ENCODE results near the gene RAG1. TPM values are rescaled to one million over a fixed set of nuclear protein-coding genes. Genes with fewer than 3 reads are reported as not detected.

The RAG1 gene
- total and polyA plus RNA-seq, 2 of the 8 experiments (the other 6 are each of a cell fraction or from before 2014, with no cell fraction given) = 0.14 to 0.58 TPM

DNA sequence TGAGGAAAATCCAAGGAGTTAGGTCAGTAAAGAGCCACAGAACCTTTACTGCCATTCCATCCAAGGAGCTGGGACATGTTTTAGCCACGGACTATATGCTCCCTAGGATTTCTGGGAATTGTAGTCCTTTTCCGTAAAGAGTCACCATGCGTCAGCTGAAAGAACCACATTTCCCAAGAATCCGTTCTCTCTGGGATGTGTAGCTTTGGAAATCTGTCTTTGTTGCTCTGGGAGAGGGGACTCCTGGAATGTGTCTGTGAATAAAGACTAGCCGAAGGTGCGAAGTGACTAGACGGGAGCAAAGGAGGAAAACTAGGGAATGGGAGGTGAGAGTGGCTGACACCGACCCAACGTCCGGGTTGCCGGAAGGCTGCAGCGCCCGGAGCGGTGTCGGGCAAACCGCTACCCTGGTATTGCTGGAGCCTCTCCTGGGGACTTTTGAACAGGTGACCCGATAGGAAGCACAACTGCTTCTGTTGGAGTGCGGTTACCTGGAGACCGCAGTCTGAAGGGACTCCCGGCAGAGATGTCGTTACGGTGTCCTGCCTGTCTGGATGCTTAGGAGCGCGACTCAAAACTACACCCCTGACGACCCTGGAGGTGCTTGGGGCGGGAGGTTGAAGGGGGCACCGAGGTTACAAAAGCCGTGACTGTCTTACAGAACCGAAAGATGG lies 26.6 kb downstream of the RAG1 start, which contains the start of gene IFTAP:
TSS of gene IFTAP (plus strand) at position 187 of the 674 bp plus-strand sequence. CDS start 15,602 bp downstream, outside the sequence.
- Histone ChIP-seq H4K5ac (ENCODE audit: insufficient read length, low read depth, low read length) (no peak within 1 kb of the TSS), H3K4me1 (replicated peaks in 1 of 4; ENCODE audit: control insufficient read depth in 3 of 4, insufficient read depth in 4 of 4, low read length in 3 of 4) (no peaks in the 10 kb centered on the region), H3K18ac (ENCODE audit: extremely low read depth, low read length) (no peak within 1 kb of the TSS; the same call in 1 of the 2 replicates), H3K56ac (replicated peaks; ENCODE audit: insufficient read length, low read depth, low read length) (no peak within 1 kb of the TSS), H4K91ac (replicated peaks; ENCODE audit: insufficient read length, low read length) (no peak within 1 kb of the TSS), H2BK20ac (ENCODE audit: low read length) (no peak within 1 kb of the TSS), H3K14ac (ENCODE audit: insufficient read length) (no peak within 1 kb of the TSS), H2AK5ac (ENCODE audit: low read depth, low read length) (no peak within 1 kb of the TSS), H2BK12ac (ENCODE audit: low read depth, low read length) (no peak within 1 kb of the TSS), H3K79me1 (ENCODE audit: low read depth, low read length) (no peaks in the 10 kb centered on the region; the same call in 1 of the 2 replicates), H3K4me3 (ENCODE audit: extremely low read depth in 1 of 4, insufficient read depth in 2 of 4, low read depth in 3 of 4, low read length in 4 of 4) (peak within 1 kb of the TSS; percentile 84 to 95 (median 87)), H3K4ac (replicated peaks; ENCODE audit: insufficient read length, low read depth, low read length) (no peak within 1 kb of the TSS), H3K27me3 (replicated peaks in 1 of 4; ENCODE audit: control insufficient read depth in 3 of 4, extremely low read depth in 1 of 4, insufficient read depth in 3 of 4, low read length in 3 of 4) (peaks cover 0 to 4% (median 2%) of the 10 kb centered on the region in 4 experiments; a peak in 4 of 7 replicates), H3K23me2 (ENCODE audit: low read depth, low read length) (peaks cover 2% of the 10 kb centered on the region; the same call in 1 of the 2 replicates), H3K23ac (ENCODE audit: insufficient read length) (no peak within 1 kb of the TSS), H3K36me3 (ENCODE audit: control insufficient read depth in 2 of 4, insufficient read depth in 4 of 4, low read length in 3 of 4) (no peaks in the 10 kb centered on the region), H2BK5ac (ENCODE audit: low read depth, low read length) (no peak within 1 kb of the TSS), H3K27ac (ENCODE audit: low read depth, low read length) (no peak within 1 kb of the TSS; the same call in 1 of the 2 replicates), H3K9ac (replicated peaks in 1 of 4; ENCODE audit: extremely low read depth in 1 of 4, low read depth in 3 of 4, low read length in 3 of 4) (peak within 1 kb of the TSS; percentile 35 to 77 (median 68)), H3K79me2 (ENCODE audit: control insufficient read depth in 1 of 2, insufficient read depth in 2 of 2, low read length in 2 of 2) (0 out of 4 replicates have a peak, but pooled peaks cover 0 to 2% of the 10 kb centered on the region in 2 experiments), H3K4me2 (ENCODE audit: insufficient read depth in 1 of 2, low read depth in 2 of 2, low read length in 2 of 2) (peak within 1 kb of the TSS; percentile 71 to 79), H2BK120ac (replicated peaks; ENCODE audit: low read depth, low read length) (no peak within 1 kb of the TSS), H4K20me1 (replicated peaks in 1 of 2; ENCODE audit: control insufficient read depth in 1 of 2, insufficient read depth in 2 of 2, low read length in 2 of 2) (no peaks in the 10 kb centered on the region), H2BK15ac (ENCODE audit: low read length) (no peak within 1 kb of the TSS), H3K9me3 (ENCODE audit: insufficient read depth in 2 of 2, low read depth in 1 of 2, low read length in 1 of 2) (no peaks in the 10 kb centered on the region), H4K8ac (ENCODE audit: extremely low read depth, insufficient read depth, low read length) (peak within 1 kb of the TSS; percentile 95), H2AFZ (ENCODE audit: low read length) (peak within 1 kb of the TSS; percentile 100)
- POLR2A ChIA-PET (ENCODE audit: partially characterized antibody) = interaction anchor here (1.2 kb wide), 1 partner anchor 30 kb away, joined by 3 read pairs; no protein-coding TSS in a partner anchor
- DNase-seq (ENCODE audit: low read depth in 1 of 2, low spot score in 2 of 2) (peak; percentile 56 to 82), FAIRE-seq (peak; percentile 99)
- 1% methylated on average over 29 of the region's 29 CpGs; no CpG with 5 or more reads in 1 of the 2 experiments for WGBS, 2 experiments (ENCODE audit: extremely low coverage in 1 of 2, insufficient coverage in 1 of 2, insufficient read length in 1 of 2, insufficient replicate concordance in 2 of 2, low coverage in 1 of 2, low lambda C conversion rate in 2 of 2, missing lambda C conversion rate in 1 of 2)
- CTCF ChIA-PET (ENCODE audit: partially characterized antibody) = interaction anchor here (0.6 to 1.6 kb wide), 3 partner anchors 34 to 110 kb away, joined by 3 read pairs; no protein-coding TSS in a partner anchor
- TF ChIP-seq CREB1 (IDR thresholded peaks at IDR 0.05) = peak; percentile 61; the same call in 1 of the 2 replicates
- TF ChIP-seq JUND (IDR thresholded peaks at IDR 0.05; ENCODE audit: low read length) = no peak
- TF ChIP-seq FOSL1 (IDR thresholded peaks at IDR 0.05; ENCODE audit: insufficient read depth, low read depth, low read length) = no peak
- TF ChIP-seq CHD2 (IDR thresholded peaks at IDR 0.05; ENCODE audit: low read length) = 0 out of 2 replicates have a peak, but pooled peaks have one; percentile 14
- 0 out of 2 replicates have a peak, but pooled peaks have one; percentile 25 for TF ChIP-seq SRF (IDR thresholded peaks at IDR 0.05; ENCODE audit: low read depth, low read length)
- peak; percentile 68 for TF ChIP-seq YY1 (IDR thresholded peaks at IDR 0.05; ENCODE audit: low read depth, low read length)
- no peak for TF ChIP-seq POU5F1 (IDR thresholded peaks at IDR 0.05; ENCODE audit: low read depth, low read length)
- TF ChIP-seq HDAC2 (IDR thresholded peaks at IDR 0.05; ENCODE audit: borderline replicate concordance in 1 of 2, low read depth in 2 of 2, low read length in 2 of 2) = no peak; a peak in 1 of 4 replicates
- peak; percentile 23; the same call in 1 of the 2 replicates for TF ChIP-seq EGR1 (IDR thresholded peaks at IDR 0.05; ENCODE audit: borderline replicate concordance, low read depth, low read length)
- TF ChIP-seq PHF8 (conservative IDR thresholded peaks at IDR 0.05; ENCODE audit: low read depth, low read length) = peak; percentile 61; the same call in 1 of the 2 replicates
- no peak for TF ChIP-seq NANOG (IDR thresholded peaks at IDR 0.05; ENCODE audit: insufficient read depth, low read depth, low read length, poor library complexity, severe bottlenecking)
- peak; percentile 100 for TF ChIP-seq SIX5 (IDR thresholded peaks at IDR 0.05; ENCODE audit: low read depth, low read length)
